Bladder microvascular endothelial cell (primary cell): ENCODE measurements around the gene DUSP14. TPM values are rescaled to one million over a fixed set of nuclear protein-coding genes. Genes with fewer than 3 reads are reported as not detected.

Experiments
- total RNA-seq: library from RNA; depleted of rRNA; stranded (reverse); fragments of >200 nt; gene quantifications from 2 replicates; pipeline ENCODE4 v1.2.3, GENCODE V29; 2014

DUSP14 gene, protein sequence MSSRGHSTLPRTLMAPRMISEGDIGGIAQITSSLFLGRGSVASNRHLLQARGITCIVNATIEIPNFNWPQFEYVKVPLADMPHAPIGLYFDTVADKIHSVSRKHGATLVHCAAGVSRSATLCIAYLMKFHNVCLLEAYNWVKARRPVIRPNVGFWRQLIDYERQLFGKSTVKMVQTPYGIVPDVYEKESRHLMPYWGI
- total RNA-seq: 30.8 and 35.7 TPM in 2 replicates

DNA sequence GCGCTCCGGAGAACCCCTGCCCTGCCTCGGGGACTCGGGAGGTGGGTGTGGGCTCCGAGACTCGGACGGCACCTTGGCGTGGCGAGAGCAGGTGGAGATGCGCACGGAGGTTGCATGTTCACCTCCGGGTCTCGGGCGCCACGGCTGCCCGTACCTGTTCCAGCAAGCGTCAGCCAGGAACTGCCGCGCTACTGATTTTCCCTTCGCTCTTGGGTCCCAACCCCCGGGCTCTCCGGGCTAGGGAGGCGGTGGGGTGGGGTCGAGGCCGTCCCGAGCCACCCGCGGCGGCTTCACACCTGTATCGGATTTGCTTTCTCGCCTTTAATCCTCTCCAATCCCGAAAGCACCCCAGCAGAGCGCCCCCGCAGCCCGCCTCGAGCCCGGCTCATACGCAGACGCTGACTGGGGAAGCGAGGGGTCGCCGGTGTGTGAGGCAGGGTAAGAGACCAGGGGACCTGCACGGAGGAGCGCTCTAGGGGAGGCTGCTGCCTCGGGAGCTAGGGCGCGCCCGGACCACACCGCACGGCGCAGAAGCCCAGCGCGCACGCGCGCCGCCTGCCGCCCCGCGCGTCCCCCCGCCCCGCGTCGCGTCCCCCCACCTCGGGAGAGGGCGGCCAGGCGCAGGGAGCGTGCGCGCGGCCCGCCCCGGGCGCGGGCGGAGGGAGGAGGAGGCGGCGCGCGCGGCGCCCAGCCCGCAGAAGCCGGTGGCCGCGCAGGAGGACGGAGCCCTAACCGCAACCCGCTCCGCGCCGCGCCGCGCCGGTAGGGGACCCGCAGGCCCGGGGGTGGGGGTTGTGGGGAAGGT, at the start of gene DUSP14:
Gene DUSP14 (plus strand): TSS at position 695 of the 805 bp plus-strand sequence. CDS start 22,382 bp downstream, outside the sequence.

Other genes starting within 250 kb of the DUSP14 start
- gene C17orf78, start 113.9 kb upstream of the DUSP14 start, total RNA-seq: not detected in 2 replicates
- 35.0 and 54.1 TPM in 2 replicates for gene ACACA, start 83.1 kb upstream of the DUSP14 start, total RNA-seq
- 22.2 and 27.4 TPM in 2 replicates for gene TADA2A, start 83.0 kb upstream of the DUSP14 start, total RNA-seq
- 9.9 and 32.2 TPM in 2 replicates for gene SYNRG, start 119.5 kb downstream of the DUSP14 start, total RNA-seq
- gene DDX52, start 153.6 kb downstream of the DUSP14 start, total RNA-seq: 26.2 and 36.0 TPM in 2 replicates